Kidney (tissue), 14 donors: ENCODE results near the gene ZFR2. TPM values are rescaled to one million over a fixed set of nuclear protein-coding genes. Genes with fewer than 3 reads are reported as not detected.

ENCODE experiments used
- DNase-seq, 5 donors: peaks; one replicate each; pipeline ENCODE4 v3.0.0-alpha.2; 2013 to 2020
- FAIRE-seq: peaks from 2 replicates; lab custom pipeline; 2012; peaks lifted over from hg19 to GRCh38; lab: Jason Lieb, UNC
- H3K27ac ChIP-seq, 2 donors: one replicate each; pipeline ENCODE4 v1.7.0; 2013; ENCODE audit warnings: low read depth in 2 of 2, low read length in 2 of 2, inconsistent platforms in 1 of 2
- H3K27me3 ChIP-seq: one replicate; pipeline ENCODE4 v1.7.1; 2013; ENCODE audit warnings: low read length, inconsistent platforms; ENCODE audit not compliant: control insufficient read depth, insufficient read depth
- H3K36me3 ChIP-seq, 3 donors: one replicate each; pipeline versions ENCODE4 v1.7.0 to v1.7.1; 2013; ENCODE audit warnings: low read length in 3 of 3, control low read depth in 1 of 3, inconsistent platforms in 1 of 3; ENCODE audit not compliant: insufficient read depth in 3 of 3, control insufficient read depth in 2 of 3
- H3K4me1 ChIP-seq, 3 donors: one replicate each; pipeline versions ENCODE4 v1.7.0 to v1.7.1; 2013; ENCODE audit warnings: low read length in 3 of 3, inconsistent platforms in 1 of 3, low read depth in 1 of 3; ENCODE audit not compliant: control insufficient read depth in 2 of 3, insufficient read depth in 2 of 3
- H3K4me3 ChIP-seq, 3 donors: one replicate each; pipeline versions ENCODE4 v1.7.0 to v1.8.1; 2013; ENCODE audit warnings: low read length in 3 of 3, control low read depth in 1 of 3, inconsistent platforms in 1 of 3
- H3K9ac ChIP-seq, 3 donors: one replicate each; pipeline versions ENCODE4 v1.7.0 to v1.7.1; 2013; ENCODE audit warnings: low read length in 3 of 3, control low read depth in 1 of 3, inconsistent platforms in 1 of 3
- H3K9me3 ChIP-seq, 3 donors: one replicate each; pipeline versions ENCODE4 v1.7.0 to v1.7.1; 2013; ENCODE audit warnings: low read length in 3 of 3, control low read depth in 1 of 3, inconsistent platforms in 1 of 3; ENCODE audit not compliant: control insufficient read depth in 2 of 3, insufficient read depth in 1 of 3
- CTCF ChIP-seq: IDR thresholded peaks from 3 replicates; pipeline ENCODE4 v1.5.1; 2012; ENCODE audit warnings: mild to moderate bottlenecking, moderate library complexity, borderline replicate concordance; ENCODE audit not compliant: insufficient read depth; ENCODE audit errors: extremely low read depth
- intact Hi-C: fragments of 100-400 bp; cut with DNase I; formaldehyde crosslinking; loops from one replicate; pipeline ENCODE4 v1.11.1; 2022
- polyA plus RNA-seq: library from polyadenylated mRNA; stranded (reverse); fragments of 350-450 nt; fragmentation: Illumina TruSeq; extraction: RNeasy Lipid Tissue Mini Kit (QIAGEN cat#74804); gene quantifications from one replicate; pipeline ENCODE4 v1.2.3, GENCODE V29; 2014; ENCODE audit warnings: low read depth, low replicate concordance; ENCODE audit not compliant: insufficient read depth
- total RNA-seq: library from RNA; stranded (reverse); fragmentation: NEBNext Ultra II Directional; extraction: Animal tissue kit (Norgen Biotek cat#: 25700); gene quantifications from one replicate; pipeline ENCODE4 v1.2.1, GENCODE V29; 2021
- donor health status: control.
- donor health status: control.
- donor health status: control.
- donor health status: control.
- donor health status: control.
- donor health status: DM: yes; HTN: yes; CAD: no.
- donor health status: Normal renal cell carcinoma (clear cell type).

Gene ZFR2
- total and polyA plus RNA-seq, 2 donors from 2014 or later = 0.22 TPM; not detected in 1

GRCh38 chr19:3904233-3904632 lies 35.4 kb upstream of the ZFR2 start:
- TF ChIP-seq CTCF = no peak
- Histone ChIP-seq H3K9ac (no peak overlapping the region), H3K36me3 (no peaks in the 10 kb centered on the region), H3K27ac (no peak overlapping the region), H3K9me3 (no peaks in the 10 kb centered on the region), H3K27me3 (no peaks in the 10 kb centered on the region), H3K4me1 (no peaks in the 10 kb centered on the region), H3K4me3 (no peak overlapping the region)
- DNase-seq = no peak
- no peak for FAIRE-seq
- intact Hi-C loops = no loop called here

GRCh38 chr19:3902317-3902973 lies 33.6 kb upstream of the ZFR2 start:
- Histone ChIP-seq H3K27me3 (no peaks in the 10 kb centered on the region), H3K36me3 (no peaks in the 10 kb centered on the region), H3K4me3 (no peak overlapping the region), H3K4me1 (no peaks in the 10 kb centered on the region), H3K9ac (no peak overlapping the region), H3K9me3 (peaks cover 0 to 6% (median 0%) of the 10 kb centered on the region in 3 donors), H3K27ac (no peak overlapping the region)
- TF ChIP-seq CTCF = no peak
- FAIRE-seq (no peak), DNase-seq (no peak)
- intact Hi-C loops = no loop called here

GRCh38 chr19:3899531-3900294 lies 30.9 kb upstream of the ZFR2 start:
- H3K9me3 ChIP-seq = peaks cover 0 to 6% (median 0%) of the 10 kb centered on the region in 3 donors
- H3K9ac ChIP-seq = no peak overlapping the region
- no peak overlapping the region for H3K27ac ChIP-seq
- H3K27me3 ChIP-seq = no peaks in the 10 kb centered on the region
- intact Hi-C loops = no loop called here
- DNase-seq = no peak
- no peak overlapping the region for H3K4me3 ChIP-seq
- no peaks in the 10 kb centered on the region for H3K4me1 ChIP-seq
- no peaks in the 10 kb centered on the region for H3K36me3 ChIP-seq
- no peak for FAIRE-seq
- no peak for TF ChIP-seq CTCF
